GM21723 (cell line): ENCODE measurements around the gene PMS2.
A peak's percentile ranks its signal among the peaks of the same experiment; 100 is the strongest.
"Not testable (repeated sequence)": the region's sequence is repeated elsewhere in the genome, so short reads cannot be mapped to it uniquely, and the experiment has no call there.

Experiments used
- ATAC-seq: cut with Tn5 transposase; IDR thresholded peaks from one replicate; pipeline ENCODE4 v1.9.1; 2021; ENCODE audit warnings: mild to moderate bottlenecking, moderate library complexity; ENCODE audit not compliant: unreplicated experiment

The PMS2 gene

DNA sequence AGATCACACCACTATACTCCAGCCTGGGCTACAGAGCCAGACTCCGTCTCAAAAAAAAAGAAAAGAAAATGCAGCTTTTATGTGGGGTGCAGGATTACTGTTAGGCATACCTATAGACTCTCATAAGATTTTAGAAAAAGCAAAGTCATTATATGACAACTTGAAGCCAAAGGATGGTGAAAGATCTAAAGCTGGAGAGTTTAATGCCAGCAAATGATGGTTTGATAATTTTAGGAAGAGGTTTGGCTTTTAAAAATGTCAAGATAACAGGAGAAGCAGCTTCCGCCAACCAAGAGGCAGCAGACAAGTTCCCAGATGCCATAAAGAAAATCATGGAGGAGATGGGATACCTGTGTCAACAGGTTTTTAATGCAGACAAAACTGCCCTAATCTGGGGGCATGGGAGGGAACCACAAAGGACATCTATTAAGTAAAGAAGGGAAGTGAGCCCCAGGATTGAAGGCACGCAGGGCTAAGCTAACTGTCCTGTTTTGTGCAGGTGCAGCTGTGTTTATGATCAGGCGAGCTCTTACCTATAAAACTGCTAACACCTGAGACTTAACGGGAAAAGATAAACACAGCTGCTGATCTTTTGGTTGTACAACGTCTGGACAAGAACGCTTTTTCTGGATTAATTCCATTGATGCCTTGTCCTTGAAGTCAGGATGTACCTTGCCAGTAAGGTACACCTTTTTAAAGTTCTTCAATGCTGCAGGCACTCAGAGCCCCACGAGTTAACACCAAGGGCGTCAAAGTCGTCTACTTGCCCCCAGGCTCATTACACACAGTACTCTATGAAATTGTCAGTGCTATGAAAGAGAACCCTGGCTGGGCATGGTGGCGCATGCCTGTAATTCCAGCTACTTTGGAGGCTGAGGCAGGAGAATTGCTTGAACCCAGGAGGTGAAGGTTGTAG is 11.8 kb upstream of the PMS2 start:
- no peak for ATAC-seq

- ATAC-seq: no peak
Observed at GRCh38 chr7:6016653-6016966, 7.8 kb upstream of the PMS2 start.

GRCh38 chr7:6015917-6016652 is 7.2 kb upstream of the PMS2 start:
- ATAC-seq: peak; percentile 10

DNA sequence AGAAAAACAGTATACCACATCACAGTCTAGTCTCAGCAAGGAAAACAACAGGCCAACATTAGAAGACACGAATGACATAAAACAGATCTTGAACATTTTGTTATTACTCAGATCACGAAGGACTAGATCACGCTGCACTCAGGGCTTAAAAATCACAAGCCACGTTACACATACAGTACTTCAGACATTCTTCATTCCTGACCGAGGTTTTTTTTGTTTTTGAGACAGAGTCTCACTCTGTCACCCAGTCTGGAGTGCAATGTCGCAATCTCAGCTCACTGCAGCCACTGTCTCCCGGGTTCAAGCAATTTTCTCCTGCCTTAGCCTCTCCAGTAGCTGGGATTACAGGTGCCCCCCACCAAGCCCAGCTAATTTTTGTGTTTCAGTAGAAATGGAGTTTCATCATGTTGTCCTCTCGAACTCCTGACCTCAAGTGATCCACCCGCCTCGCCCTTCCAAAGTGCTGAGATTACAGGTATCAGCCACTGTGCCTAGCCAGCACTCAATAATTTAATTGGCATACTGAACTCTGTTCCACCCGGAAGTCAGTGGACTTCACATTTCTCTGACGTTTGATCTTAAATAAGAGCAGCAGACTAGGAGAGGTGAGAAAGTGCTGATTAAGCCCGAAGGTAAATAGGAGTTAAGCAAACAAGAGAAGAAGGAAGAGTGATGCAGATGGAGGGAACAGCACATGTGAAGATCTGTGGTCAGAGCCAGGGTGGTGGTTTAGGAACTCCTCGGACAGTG is 3.7 kb upstream of the PMS2 start:
- ATAC-seq: no peak

GRCh38 chr7:6011541-6011940 is 2.7 kb upstream of the PMS2 start:
- no peak for ATAC-seq

GRCh38 chr7:6010370-6010769 is 1.5 kb upstream of the PMS2 start:
- ATAC-seq: not testable (repeated sequence)

DNA sequence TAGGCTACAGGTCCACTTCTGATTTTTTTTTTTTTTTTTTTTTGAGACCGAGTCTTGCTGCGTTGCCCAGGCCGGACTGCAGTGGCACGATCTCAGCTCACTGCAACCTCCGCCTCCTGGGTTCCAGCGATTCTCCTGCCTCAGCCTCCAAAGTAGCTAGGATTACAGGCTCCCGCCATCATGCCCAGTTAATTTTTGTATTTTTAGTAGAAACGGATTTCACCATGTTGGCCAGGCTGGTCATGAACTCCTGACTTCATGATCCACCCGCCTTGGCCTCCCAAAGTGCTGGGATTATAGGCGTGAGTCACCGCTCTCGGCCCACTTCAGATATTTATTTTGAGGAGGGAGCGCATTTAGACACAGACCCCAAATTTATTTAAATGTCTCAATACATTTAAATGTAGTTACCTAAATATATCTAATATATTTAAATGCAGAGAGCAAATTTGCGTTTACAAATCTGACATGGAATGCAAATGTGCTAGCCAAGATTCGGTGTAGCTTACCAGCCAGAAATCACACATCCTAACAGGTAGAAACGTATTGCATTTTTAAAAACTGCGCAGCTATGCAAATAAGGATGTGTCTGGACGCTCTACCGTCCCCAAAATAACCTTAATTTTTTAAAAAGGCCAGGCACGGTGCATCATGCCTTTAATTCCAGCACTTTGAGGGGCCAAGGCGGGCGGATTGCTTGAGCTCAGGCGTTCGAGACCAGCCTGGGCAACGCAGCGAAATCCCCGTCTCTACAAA is 836 bp downstream of the PMS2 start:
- not testable (repeated sequence) for ATAC-seq

- ATAC-seq: no peak
Observed at GRCh38 chr7:6007386-6007785, 1.5 kb downstream of the PMS2 start.

DNA sequence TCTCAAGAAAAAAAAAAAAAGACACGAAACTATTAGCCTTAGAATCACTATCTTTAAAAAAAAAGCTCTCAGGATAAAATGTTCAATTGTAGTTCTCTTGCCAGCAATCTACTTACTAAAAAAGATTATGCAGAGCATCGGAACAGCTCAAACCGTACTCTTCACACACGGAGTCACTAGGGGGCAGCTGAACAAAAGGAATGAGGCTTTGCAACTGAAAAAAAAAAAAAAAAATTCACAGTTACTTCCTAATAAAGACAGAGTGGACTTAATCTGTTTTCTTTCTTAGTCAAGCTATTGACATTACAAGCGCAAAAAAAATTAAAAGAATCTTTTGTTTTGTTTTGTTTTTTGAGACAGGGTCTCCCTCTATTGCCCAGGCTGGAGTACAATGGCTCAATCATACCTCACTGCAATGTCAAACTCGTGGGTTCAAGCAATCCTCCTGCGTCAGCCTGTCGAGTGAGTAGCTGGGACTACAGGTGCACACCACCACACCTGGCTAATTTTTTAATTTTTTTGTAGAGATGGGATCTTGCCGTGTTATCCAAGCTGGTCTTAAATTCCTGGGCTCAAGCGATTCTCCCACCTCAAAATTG is 11.5 kb downstream of the PMS2 start:
- no peak for ATAC-seq

GRCh38 chr7:5987061-5987460 is 21.8 kb downstream of the PMS2 start:
- not testable (repeated sequence) for ATAC-seq

DNA sequence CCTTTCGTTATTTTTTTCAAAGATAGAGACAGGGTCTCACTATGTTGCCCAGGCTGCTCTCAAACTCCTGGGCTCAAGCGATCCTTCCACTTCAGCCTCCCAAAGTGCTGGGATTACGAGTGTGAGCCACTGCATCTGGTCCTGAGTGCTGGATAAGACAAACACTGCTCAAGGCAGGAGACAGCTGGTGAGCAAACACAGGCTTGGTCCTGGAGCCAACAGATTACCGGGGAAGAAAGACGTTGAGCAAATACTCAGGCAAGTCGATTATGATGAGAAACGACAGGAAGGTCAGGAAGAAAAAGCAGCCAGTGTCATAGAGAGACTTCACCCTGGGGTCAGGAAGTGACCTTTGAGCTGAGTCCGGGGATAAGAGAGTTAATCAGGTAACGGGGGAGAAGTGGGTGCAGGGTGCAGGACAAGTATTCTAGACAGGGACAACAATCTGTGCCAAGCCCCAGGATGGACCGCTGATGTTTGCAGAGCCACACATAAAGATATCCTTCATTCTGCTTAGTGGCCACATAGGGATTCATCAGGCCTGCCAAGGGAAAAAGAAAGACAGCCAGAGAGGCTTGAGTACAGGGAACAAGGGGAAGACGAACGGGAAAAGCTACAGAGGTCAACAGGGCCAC is 29.1 kb downstream of the PMS2 start:
- not testable (repeated sequence) for ATAC-seq

DNA sequence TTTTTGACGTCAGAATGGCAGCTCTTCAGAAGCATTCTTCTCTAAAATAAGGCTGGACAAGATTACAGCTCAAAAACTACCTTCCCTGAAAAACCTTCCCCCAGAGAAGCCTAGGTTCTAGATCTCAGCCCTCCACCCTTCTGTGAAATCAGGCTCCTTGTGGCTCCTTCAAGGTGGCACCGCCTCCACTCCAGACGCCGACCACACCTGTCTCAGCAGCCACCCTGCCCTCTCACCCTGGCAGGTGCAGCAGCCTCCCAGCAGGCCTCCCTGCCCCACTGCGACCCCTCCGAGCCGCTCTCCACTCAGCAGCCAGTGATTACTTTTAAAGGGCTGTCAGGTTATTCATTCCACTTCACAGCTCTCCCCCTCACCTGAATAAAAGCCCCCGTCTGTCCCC is 35.3 kb downstream of the PMS2 start:
- not testable (repeated sequence) for ATAC-seq

DNA sequence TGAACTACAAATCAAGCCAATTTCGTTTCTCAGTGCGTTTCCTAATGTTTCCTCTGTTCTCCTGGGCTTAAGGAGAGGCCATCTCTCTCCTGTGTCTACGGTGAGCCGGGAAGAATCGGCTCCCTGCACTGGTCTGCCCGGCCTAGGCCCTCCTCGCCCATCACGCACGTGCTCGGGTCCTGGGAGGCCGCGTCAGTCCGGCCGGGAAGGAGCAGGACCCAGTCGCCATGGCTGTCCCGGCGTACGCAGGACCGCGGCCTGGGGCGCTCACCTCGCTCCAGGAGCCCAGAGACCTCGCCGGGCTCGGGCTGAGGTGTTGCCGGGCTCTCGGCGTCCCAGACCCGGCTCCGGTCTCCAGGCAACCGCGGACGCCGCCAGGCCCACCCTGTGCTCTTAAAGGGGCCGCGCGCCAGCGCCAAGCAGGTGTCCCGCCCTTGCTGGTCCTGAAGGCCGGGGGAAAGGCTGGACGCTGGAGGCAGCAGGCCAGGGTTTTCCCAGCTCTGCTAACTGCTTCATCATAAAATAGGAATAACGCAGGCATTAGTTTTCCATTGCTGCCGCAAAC is 38.4 kb downstream of the PMS2 start, which contains the start of gene RSPH10B:
Gene RSPH10B, minus strand, starts transcription at position 343 of the 565 bp plus-strand sequence. CDS start 3,573 bp downstream, outside the sequence.
- not testable (repeated sequence) for ATAC-seq

GRCh38 chr7:5963810-5964209 is 45.0 kb downstream of the PMS2 start:
- ATAC-seq: not testable (repeated sequence)

GRCh38 chr7:5963205-5963604 is 45.6 kb downstream of the PMS2 start:
- not testable (repeated sequence) for ATAC-seq

- not testable (repeated sequence) for ATAC-seq
Observed at GRCh38 chr7:5934945-5935450, 73.9 kb downstream of the PMS2 start.

GRCh38 chr7:5931905-5932644 is 76.8 kb downstream of the PMS2 start:
- not testable (repeated sequence) for ATAC-seq

- ATAC-seq: not testable (repeated sequence)
Observed at GRCh38 chr7:5931250-5931649, 77.6 kb downstream of the PMS2 start.
